HFF-Myc (cell line): Measurements from ENCODE around the gene EFR3B.

Source experiments
- DNase-seq: peaks from one replicate; pipeline ENCODE4 v3.0.0-alpha.2; 2011; ENCODE audit warnings: low read depth; ENCODE audit errors: extremely low read depth
- H3K4me3 ChIP-seq: replicated peaks from 2 replicates; pipeline ENCODE4 v1.5.1; 2011; ENCODE audit warnings: low read depth, mild to moderate bottlenecking, control low read depth, low read length
- CTCF ChIP-seq: IDR thresholded peaks from 2 replicates; pipeline ENCODE4 v1.5.1; 2012; ENCODE audit warnings: mild to moderate bottlenecking, low read depth, low read length, control low read depth; ENCODE audit errors: missing control alignments

Gene EFR3B

GRCh38 chr2:25176541-25177181, 134.8 kb downstream of the EFR3B start:
- TF ChIP-seq CTCF = no peak
- DNase-seq = no peak
- no peak overlapping the region for H3K4me3 ChIP-seq

- no peak for DNase-seq
- H3K4me3 ChIP-seq = no peak overlapping the region
- TF ChIP-seq CTCF = no peak
These were observed 135.3 kb downstream of the EFR3B start for GRCh38 chr2:25177211-25177611.

- TF ChIP-seq CTCF = no peak
- H3K4me3 ChIP-seq = no peak overlapping the region
- DNase-seq = no peak
These were observed 137.1 kb downstream of the EFR3B start for GRCh38 chr2:25178976-25179375.

- no peak for TF ChIP-seq CTCF
- no peak for DNase-seq
These were observed 142.4 kb downstream of the EFR3B start for GRCh38 chr2:25184254-25184653.

GRCh38 chr2:25187729-25188350, 146.0 kb downstream of the EFR3B start:
- no peak overlapping the region for H3K4me3 ChIP-seq
- TF ChIP-seq CTCF = no peak
- DNase-seq = no peak

More at GRCh38 chr2:25184254-25184653, 142.4 kb downstream of the EFR3B start:
- H3K4me3 ChIP-seq = no peak overlapping the region

GRCh38 chr2:25188405-25188804, 146.5 kb downstream of the EFR3B start:
- no peak for DNase-seq
- no peak overlapping the region for H3K4me3 ChIP-seq
- no peak for TF ChIP-seq CTCF
